ENCODE measurements around the gene DFFA.
A peak's percentile ranks its signal among the peaks of the same experiment; 100 is the strongest.

DNA sequence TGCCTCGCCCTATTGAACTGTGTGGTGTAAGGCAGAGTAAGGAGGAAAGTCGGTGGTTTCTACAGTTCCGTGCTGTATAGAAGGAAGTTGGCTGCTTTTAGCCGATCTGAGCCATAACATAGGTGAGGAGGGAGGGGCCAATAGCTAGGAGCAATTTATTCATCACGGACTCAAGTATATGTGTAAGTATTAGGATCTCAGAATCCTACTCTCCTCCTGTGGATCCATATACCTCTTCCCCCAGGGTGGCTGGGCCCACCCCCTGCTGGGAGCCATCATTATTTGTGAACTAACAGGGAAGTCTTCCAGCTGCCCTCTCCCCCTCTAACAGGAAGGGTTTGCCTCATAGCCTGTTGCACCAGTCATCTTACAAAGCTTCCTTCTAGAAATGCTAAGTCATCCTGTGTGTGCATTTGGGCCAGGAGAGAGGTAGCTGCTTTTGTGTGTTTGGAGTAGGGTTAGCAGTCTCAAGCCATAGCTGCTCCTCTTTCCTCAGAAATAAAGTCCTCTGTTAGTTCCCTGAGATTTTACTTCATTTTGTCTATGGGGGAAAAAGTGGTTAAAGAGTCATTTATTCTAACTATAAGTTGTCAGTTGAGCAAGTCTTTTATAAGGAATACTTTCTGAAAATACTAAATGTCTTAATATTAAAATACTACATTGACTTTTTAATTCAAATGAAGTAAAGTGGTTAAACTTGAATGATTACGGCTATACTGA, 57.0 kb downstream of the DFFA start:
- TF ChIP-seq, protein P1, sequence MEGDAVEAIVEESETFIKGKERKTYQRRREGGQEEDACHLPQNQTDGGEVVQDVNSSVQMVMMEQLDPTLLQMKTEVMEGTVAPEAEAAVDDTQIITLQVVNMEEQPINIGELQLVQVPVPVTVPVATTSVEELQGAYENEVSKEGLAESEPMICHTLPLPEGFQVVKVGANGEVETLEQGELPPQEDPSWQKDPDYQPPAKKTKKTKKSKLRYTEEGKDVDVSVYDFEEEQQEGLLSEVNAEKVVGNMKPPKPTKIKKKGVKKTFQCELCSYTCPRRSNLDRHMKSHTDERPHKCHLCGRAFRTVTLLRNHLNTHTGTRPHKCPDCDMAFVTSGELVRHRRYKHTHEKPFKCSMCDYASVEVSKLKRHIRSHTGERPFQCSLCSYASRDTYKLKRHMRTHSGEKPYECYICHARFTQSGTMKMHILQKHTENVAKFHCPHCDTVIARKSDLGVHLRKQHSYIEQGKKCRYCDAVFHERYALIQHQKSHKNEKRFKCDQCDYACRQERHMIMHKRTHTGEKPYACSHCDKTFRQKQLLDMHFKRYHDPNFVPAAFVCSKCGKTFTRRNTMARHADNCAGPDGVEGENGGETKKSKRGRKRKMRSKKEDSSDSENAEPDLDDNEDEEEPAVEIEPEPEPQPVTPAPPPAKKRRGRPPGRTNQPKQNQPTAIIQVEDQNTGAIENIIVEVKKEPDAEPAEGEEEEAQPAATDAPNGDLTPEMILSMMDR (IDR thresholded peaks at IDR 0.05; ENCODE audit: low read depth, low read length, missing input control): no peak
- TF ChIP-seq EGR1 (IDR thresholded peaks at IDR 0.05; ENCODE audit: low read depth in 2 of 2): no peak
- TF ChIP-seq YY1 (IDR thresholded peaks at IDR 0.05): no peak
- TF ChIP-seq RAD21 (IDR thresholded peaks at IDR 0.05): no peak
- TF ChIP-seq, protein P2, sequence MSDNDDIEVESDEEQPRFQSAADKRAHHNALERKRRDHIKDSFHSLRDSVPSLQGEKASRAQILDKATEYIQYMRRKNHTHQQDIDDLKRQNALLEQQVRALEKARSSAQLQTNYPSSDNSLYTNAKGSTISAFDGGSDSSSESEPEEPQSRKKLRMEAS (IDR thresholded peaks at IDR 0.05): no peak
- TF ChIP-seq RXRA (IDR thresholded peaks at IDR 0.05): peak in 1 of 2 donors; percentile 6
- TF ChIP-seq FOXA2 (IDR thresholded peaks at IDR 0.05): no peak
- TF ChIP-seq, protein P3, sequence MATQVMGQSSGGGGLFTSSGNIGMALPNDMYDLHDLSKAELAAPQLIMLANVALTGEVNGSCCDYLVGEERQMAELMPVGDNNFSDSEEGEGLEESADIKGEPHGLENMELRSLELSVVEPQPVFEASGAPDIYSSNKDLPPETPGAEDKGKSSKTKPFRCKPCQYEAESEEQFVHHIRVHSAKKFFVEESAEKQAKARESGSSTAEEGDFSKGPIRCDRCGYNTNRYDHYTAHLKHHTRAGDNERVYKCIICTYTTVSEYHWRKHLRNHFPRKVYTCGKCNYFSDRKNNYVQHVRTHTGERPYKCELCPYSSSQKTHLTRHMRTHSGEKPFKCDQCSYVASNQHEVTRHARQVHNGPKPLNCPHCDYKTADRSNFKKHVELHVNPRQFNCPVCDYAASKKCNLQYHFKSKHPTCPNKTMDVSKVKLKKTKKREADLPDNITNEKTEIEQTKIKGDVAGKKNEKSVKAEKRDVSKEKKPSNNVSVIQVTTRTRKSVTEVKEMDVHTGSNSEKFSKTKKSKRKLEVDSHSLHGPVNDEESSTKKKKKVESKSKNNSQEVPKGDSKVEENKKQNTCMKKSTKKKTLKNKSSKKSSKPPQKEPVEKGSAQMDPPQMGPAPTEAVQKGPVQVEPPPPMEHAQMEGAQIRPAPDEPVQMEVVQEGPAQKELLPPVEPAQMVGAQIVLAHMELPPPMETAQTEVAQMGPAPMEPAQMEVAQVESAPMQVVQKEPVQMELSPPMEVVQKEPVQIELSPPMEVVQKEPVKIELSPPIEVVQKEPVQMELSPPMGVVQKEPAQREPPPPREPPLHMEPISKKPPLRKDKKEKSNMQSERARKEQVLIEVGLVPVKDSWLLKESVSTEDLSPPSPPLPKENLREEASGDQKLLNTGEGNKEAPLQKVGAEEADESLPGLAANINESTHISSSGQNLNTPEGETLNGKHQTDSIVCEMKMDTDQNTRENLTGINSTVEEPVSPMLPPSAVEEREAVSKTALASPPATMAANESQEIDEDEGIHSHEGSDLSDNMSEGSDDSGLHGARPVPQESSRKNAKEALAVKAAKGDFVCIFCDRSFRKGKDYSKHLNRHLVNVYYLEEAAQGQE (IDR thresholded peaks at IDR 0.05): no peak
- TF ChIP-seq, protein P4, sequence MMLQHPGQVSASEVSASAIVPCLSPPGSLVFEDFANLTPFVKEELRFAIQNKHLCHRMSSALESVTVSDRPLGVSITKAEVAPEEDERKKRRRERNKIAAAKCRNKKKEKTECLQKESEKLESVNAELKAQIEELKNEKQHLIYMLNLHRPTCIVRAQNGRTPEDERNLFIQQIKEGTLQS (IDR thresholded peaks at IDR 0.05): no peak
